DMS153 treated with DMSO at 0.1 percent for 48 hours (cell line): ENCODE measurements around the gene NCKIPSD.

Experiments
- DNase-seq: peaks from one replicate; lab custom pipeline; 2025; ENCODE audit not compliant: unreplicated experiment; lab: John Stamatoyannopoulos, UW

Gene NCKIPSD

GRCh38 chr3:48650723-48651122, 35.0 kb downstream of the NCKIPSD start:
- no peak for DNase-seq

- DNase-seq: no peak
Measured at GRCh38 chr3:48648188-48648850, 37.4 kb downstream of the NCKIPSD start.

GRCh38 chr3:48647714-48648113, 38.0 kb downstream of the NCKIPSD start:
- DNase-seq: no peak

GRCh38 chr3:48644898-48645760, 40.6 kb downstream of the NCKIPSD start:
- DNase-seq: no peak

- no peak for DNase-seq
Measured at GRCh38 chr3:48642605-48643004, 43.1 kb downstream of the NCKIPSD start.

GRCh38 chr3:48641396-48641795, 44.3 kb downstream of the NCKIPSD start:
- DNase-seq: no peak

- no peak for DNase-seq
Measured at GRCh38 chr3:48639944-48640606, 45.6 kb downstream of the NCKIPSD start.

- no peak for DNase-seq
Measured at GRCh38 chr3:48637305-48637704, 48.4 kb downstream of the NCKIPSD start.

GRCh38 chr3:48636149-48636655, 49.5 kb downstream of the NCKIPSD start:
- DNase-seq: no peak

- DNase-seq: peak; percentile 48
Measured at GRCh38 chr3:48635222-48636021, 50.3 kb downstream of the NCKIPSD start, which contains the start of gene SLC26A6. Gene SLC26A6 (minus strand): TSS chr3:48635461. CDS start chr3:48635393, 68 bp downstream.

- no peak for DNase-seq
Measured at GRCh38 chr3:48634661-48635221, 51.0 kb downstream of the NCKIPSD start.

GRCh38 chr3:48633743-48634142, 52.0 kb downstream of the NCKIPSD start:
- no peak for DNase-seq

- DNase-seq: no peak
Measured at GRCh38 chr3:48633256-48633655, 52.5 kb downstream of the NCKIPSD start.

- DNase-seq: no peak
Measured at GRCh38 chr3:48631516-48632448, 53.9 kb downstream of the NCKIPSD start.

GRCh38 chr3:48630833-48631232, 54.9 kb downstream of the NCKIPSD start:
- no peak for DNase-seq

GRCh38 chr3:48630407-48630806, 55.3 kb downstream of the NCKIPSD start:
- DNase-seq: no peak

GRCh38 chr3:48629894-48630293, 55.8 kb downstream of the NCKIPSD start:
- DNase-seq: no peak

GRCh38 chr3:48628277-48629017, 57.3 kb downstream of the NCKIPSD start:
- DNase-seq: no peak

- no peak for DNase-seq
Measured at GRCh38 chr3:48625600-48625999, 60.1 kb downstream of the NCKIPSD start.
